Chondrocyte (in vitro differentiated cells): ENCODE measurements around the gene ARMC9. TPM values are rescaled to one million over a fixed set of nuclear protein-coding genes. Genes with fewer than 3 reads are reported as not detected.

ENCODE experiments used
- DNase-seq: peaks from one replicate; pipeline ENCODE4 v3.0.0; 2021; ENCODE audit warnings: mixed read lengths, low spot score
- H3K27ac Mint-ChIP-seq: one replicate; pipeline ENCODE4 v1.8.0; 2021; ENCODE audit warnings: mild to moderate bottlenecking, moderate library complexity, mixed read lengths; ENCODE audit not compliant: unreplicated experiment
- H3K27me3 Mint-ChIP-seq: 2 replicates; pipeline ENCODE4 v1.8.0; 2021; ENCODE audit warnings: low read depth, mixed read lengths
- H3K36me3 Mint-ChIP-seq: 2 replicates; pipeline ENCODE4 v1.8.0; 2021; ENCODE audit warnings: low read depth, mixed read lengths
- H3K4me1 Mint-ChIP-seq: 2 replicates; pipeline ENCODE4 v1.8.0; 2021; ENCODE audit warnings: low read depth, mild to moderate bottlenecking, mixed read lengths
- H3K4me3 Mint-ChIP-seq: one replicate; pipeline ENCODE4 v1.8.0; 2021; ENCODE audit warnings: mild to moderate bottlenecking, moderate library complexity, mixed read lengths; ENCODE audit not compliant: unreplicated experiment
- H3K9me3 Mint-ChIP-seq: 2 replicates; pipeline ENCODE4 v1.8.0; 2021; ENCODE audit warnings: low read depth, mixed read lengths
- CTCF ChIP-seq: fragments of 200-600 bp; sonication (generic); IDR thresholded peaks from 2 replicates; pipeline ENCODE4 v1.5.0; 2021; ENCODE audit warnings: antibody characterized with exemption, mild to moderate bottlenecking, moderate library complexity
- total RNA-seq: library from RNA; stranded (reverse); gene quantifications from 3 replicates; pipeline ENCODE4 v1.2.1, GENCODE V29; 2021

Gene ARMC9
- total RNA-seq, 1 donor from 2014 or later, result 188 TPM

GRCh38 chr2:231287696-231288095 lies 89.3 kb downstream of the ARMC9 start:
- H3K27me3 Mint-ChIP-seq, result no peaks in the 10 kb centered on the region
- TF ChIP-seq CTCF, result no peak
- peak overlapping the region; percentile 1 for H3K27ac Mint-ChIP-seq
- no peak overlapping the region for H3K4me3 Mint-ChIP-seq
- no peaks in the 10 kb centered on the region for H3K9me3 Mint-ChIP-seq
- H3K4me1 Mint-ChIP-seq, result no peaks in the 10 kb centered on the region
- peaks cover 51% of the 10 kb centered on the region for H3K36me3 Mint-ChIP-seq
- DNase-seq, result no peak

- no peaks in the 10 kb centered on the region for H3K9me3 Mint-ChIP-seq
- H3K4me1 Mint-ChIP-seq, result no peaks in the 10 kb centered on the region
- DNase-seq, result no peak
- TF ChIP-seq CTCF, result no peak
- no peak overlapping the region for H3K27ac Mint-ChIP-seq
- no peak overlapping the region for H3K4me3 Mint-ChIP-seq
- H3K27me3 Mint-ChIP-seq, result no peaks in the 10 kb centered on the region
- peaks cover 52% of the 10 kb centered on the region for H3K36me3 Mint-ChIP-seq
Observed at GRCh38 chr2:231288590-231288989, 90.2 kb downstream of the ARMC9 start.

- peaks cover 5% of the 10 kb centered on the region for H3K4me1 Mint-ChIP-seq
- no peaks in the 10 kb centered on the region for H3K9me3 Mint-ChIP-seq
- DNase-seq, result no peak
- peaks cover 56% of the 10 kb centered on the region for H3K36me3 Mint-ChIP-seq
- H3K27me3 Mint-ChIP-seq, result no peaks in the 10 kb centered on the region
- H3K4me3 Mint-ChIP-seq, result no peak overlapping the region
- no peak for TF ChIP-seq CTCF
- H3K27ac Mint-ChIP-seq, result no peak overlapping the region
Observed at GRCh38 chr2:231290321-231291015, 92.0 kb downstream of the ARMC9 start.

GRCh38 chr2:231292472-231293134 lies 94.2 kb downstream of the ARMC9 start:
- peak overlapping the region; percentile 32 for H3K27ac Mint-ChIP-seq
- H3K27me3 Mint-ChIP-seq, result no peaks in the 10 kb centered on the region
- no peak for DNase-seq
- no peaks in the 10 kb centered on the region for H3K9me3 Mint-ChIP-seq
- peaks cover 58% of the 10 kb centered on the region for H3K36me3 Mint-ChIP-seq
- no peak overlapping the region for H3K4me3 Mint-ChIP-seq
- H3K4me1 Mint-ChIP-seq, result peaks cover 16% of the 10 kb centered on the region
- no peak for TF ChIP-seq CTCF

GRCh38 chr2:231293163-231293562 lies 94.7 kb downstream of the ARMC9 start:
- peaks cover 16% of the 10 kb centered on the region for H3K4me1 Mint-ChIP-seq
- no peak overlapping the region for H3K4me3 Mint-ChIP-seq
- peaks cover 57% of the 10 kb centered on the region for H3K36me3 Mint-ChIP-seq
- no peak for TF ChIP-seq CTCF
- no peaks in the 10 kb centered on the region for H3K9me3 Mint-ChIP-seq
- H3K27ac Mint-ChIP-seq, result peak overlapping the region; percentile 29
- DNase-seq, result no peak
- no peaks in the 10 kb centered on the region for H3K27me3 Mint-ChIP-seq
